Activated B cell treated with CpG ODN at 0.5 μM for 24 hours (primary cell): Measurements from ENCODE around the gene ABLIM2. TPM values are rescaled to one million over a fixed set of nuclear protein-coding genes. Genes with fewer than 3 reads are reported as not detected.

Experiments used
- ATAC-seq: fragments of 200-7000 bp; cut with Tn5 transposase; one replicate; pipeline ENCODE4 v1.10.0; 2021; ENCODE audit warnings: low read depth, mild to moderate bottlenecking, moderate library complexity
- CTCF ChIA-PET: fragments of 350-600 bp; sonication (Branson Sonifier 250); formaldehyde crosslinking; loops from one replicate; lab custom pipeline; 2021; ENCODE audit warnings: antibody characterized with exemption; lab: Charles Lee
- POLR2A ChIA-PET: fragments of 350-600 bp; sonication (Branson Sonifier 250); formaldehyde crosslinking; loops from one replicate; lab custom pipeline; 2021; ENCODE audit warnings: antibody characterized with exemption; lab: Charles Lee
- DNase-seq: peaks from one replicate; pipeline ENCODE4 v3.0.0; 2022
- H3K27ac Mint-ChIP-seq: one replicate; pipeline ENCODE4 v1.8.0; 2020; ENCODE audit warnings: mixed read lengths
- H3K27me3 Mint-ChIP-seq: one replicate; pipeline ENCODE4 v1.8.0; 2021; ENCODE audit warnings: mixed read lengths
- H3K36me3 Mint-ChIP-seq: one replicate; pipeline ENCODE4 v1.8.0; 2021; ENCODE audit warnings: low read depth, mixed read lengths
- H3K4me1 Mint-ChIP-seq: one replicate; pipeline ENCODE4 v1.8.0; 2021; ENCODE audit warnings: mixed read lengths
- H3K4me3 Mint-ChIP-seq: one replicate; pipeline ENCODE4 v1.8.0; 2020; ENCODE audit warnings: mild to moderate bottlenecking, mixed read lengths
- H3K9me3 Mint-ChIP-seq: one replicate; pipeline ENCODE4 v1.8.0; 2020; ENCODE audit warnings: mixed read lengths
- intact Hi-C: fragments of 100-400 bp; cut with micrococcal nuclease; formaldehyde crosslinking; loops from one replicate; pipeline ENCODE4 v1.15.1; 2024
- total RNA-seq: library from RNA; stranded (reverse); gene quantifications from 2 replicates; pipeline ENCODE4 v1.2.3, GENCODE V29; 2022
- TF ChIP-seq, protein P1 (sequence below): fragments of 200-600 bp; IDR thresholded peaks from one replicate; pipeline ENCODE4 v1.8.0; 2022; ENCODE audit warnings: antibody characterized with exemption, mild to moderate bottlenecking

Gene ABLIM2
- total RNA-seq, 1 donor from 2014 or later: 5.2 TPM

GRCh38 chr4:7956934-7957656 lies 201.5 kb downstream of the ABLIM2 start:
- POLR2A ChIA-PET: no interaction called here
- TF ChIP-seq, protein P1, sequence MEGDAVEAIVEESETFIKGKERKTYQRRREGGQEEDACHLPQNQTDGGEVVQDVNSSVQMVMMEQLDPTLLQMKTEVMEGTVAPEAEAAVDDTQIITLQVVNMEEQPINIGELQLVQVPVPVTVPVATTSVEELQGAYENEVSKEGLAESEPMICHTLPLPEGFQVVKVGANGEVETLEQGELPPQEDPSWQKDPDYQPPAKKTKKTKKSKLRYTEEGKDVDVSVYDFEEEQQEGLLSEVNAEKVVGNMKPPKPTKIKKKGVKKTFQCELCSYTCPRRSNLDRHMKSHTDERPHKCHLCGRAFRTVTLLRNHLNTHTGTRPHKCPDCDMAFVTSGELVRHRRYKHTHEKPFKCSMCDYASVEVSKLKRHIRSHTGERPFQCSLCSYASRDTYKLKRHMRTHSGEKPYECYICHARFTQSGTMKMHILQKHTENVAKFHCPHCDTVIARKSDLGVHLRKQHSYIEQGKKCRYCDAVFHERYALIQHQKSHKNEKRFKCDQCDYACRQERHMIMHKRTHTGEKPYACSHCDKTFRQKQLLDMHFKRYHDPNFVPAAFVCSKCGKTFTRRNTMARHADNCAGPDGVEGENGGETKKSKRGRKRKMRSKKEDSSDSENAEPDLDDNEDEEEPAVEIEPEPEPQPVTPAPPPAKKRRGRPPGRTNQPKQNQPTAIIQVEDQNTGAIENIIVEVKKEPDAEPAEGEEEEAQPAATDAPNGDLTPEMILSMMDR: no peak
- no peak overlapping the region for H3K4me3 Mint-ChIP-seq
- DNase-seq (no peak), ATAC-seq (no peak)
- no peaks in the 10 kb centered on the region for H3K36me3 Mint-ChIP-seq
- intact Hi-C loops: no loop called here
- H3K27me3 Mint-ChIP-seq: peaks cover 20% of the 10 kb centered on the region
- peaks cover 10% of the 10 kb centered on the region for H3K4me1 Mint-ChIP-seq
- CTCF ChIA-PET: no interaction called here
- peaks cover 2% of the 10 kb centered on the region for H3K9me3 Mint-ChIP-seq
- no peak overlapping the region for H3K27ac Mint-ChIP-seq

DNA sequence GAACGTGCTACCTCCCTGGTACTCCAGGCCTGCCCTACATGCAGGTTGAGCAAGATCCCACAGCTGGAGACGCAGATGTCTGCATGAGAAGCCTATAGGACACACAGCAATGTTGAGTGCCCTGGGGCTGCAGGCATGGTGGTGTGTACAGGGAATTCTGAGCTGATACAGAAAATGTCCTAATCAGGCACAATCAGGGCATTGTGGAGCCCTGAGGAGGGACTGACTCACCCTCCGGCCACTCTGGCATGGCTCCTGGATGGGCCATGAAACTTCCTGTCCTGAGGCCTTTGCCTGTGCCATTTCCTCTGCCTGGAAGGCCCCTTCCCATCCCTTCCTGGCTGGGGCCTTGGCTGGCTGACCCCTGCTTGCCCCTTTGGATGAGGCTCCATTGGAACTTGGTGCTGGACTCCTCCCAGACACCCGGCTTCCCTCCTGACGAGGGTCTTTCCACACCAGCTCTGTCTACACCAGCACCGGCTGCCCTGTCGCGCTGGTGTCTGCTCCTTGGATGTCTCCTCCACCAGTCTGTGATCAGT lies 202.3 kb downstream of the ABLIM2 start:
- Mint-ChIP-seq H3K4me3 (no peak overlapping the region), H3K27me3 (peaks cover 21% of the 10 kb centered on the region), H3K36me3 (no peaks in the 10 kb centered on the region), H3K4me1 (peaks cover 10% of the 10 kb centered on the region), H3K9me3 (peaks cover 2% of the 10 kb centered on the region), H3K27ac (no peak overlapping the region)
- no peak for DNase-seq
- ChIA-PET CTCF (no interaction called here), POLR2A (no interaction called here)
- ATAC-seq: no peak
- TF ChIP-seq, protein P1: no peak
- intact Hi-C loops: no loop called here

- ChIA-PET CTCF (no interaction called here), POLR2A (no interaction called here)
- TF ChIP-seq, protein P1: no peak
- no peak for DNase-seq
- H3K27me3 Mint-ChIP-seq: peaks cover 24% of the 10 kb centered on the region
- no peak overlapping the region for H3K4me3 Mint-ChIP-seq
- intact Hi-C loops: no loop called here
- no peak for ATAC-seq
- peaks cover under 1% of the 10 kb centered on the region for H3K4me1 Mint-ChIP-seq
- no peak overlapping the region for H3K27ac Mint-ChIP-seq
- no peaks in the 10 kb centered on the region for H3K36me3 Mint-ChIP-seq
- peaks cover 2% of the 10 kb centered on the region for H3K9me3 Mint-ChIP-seq
Measured at GRCh38 chr4:7955393-7955792, 203.2 kb downstream of the ABLIM2 start.

- intact Hi-C loops: no loop called here
- Mint-ChIP-seq H3K4me3 (no peak overlapping the region), H3K4me1 (no peaks in the 10 kb centered on the region), H3K27me3 (peaks cover 20% of the 10 kb centered on the region), H3K27ac (no peak overlapping the region), H3K36me3 (no peaks in the 10 kb centered on the region), H3K9me3 (peaks cover 2% of the 10 kb centered on the region)
- TF ChIP-seq, protein P1: no peak
- ATAC-seq (no peak), DNase-seq (no peak)
- CTCF ChIA-PET: interaction anchor here (0.6 kb wide), 1 partner anchor 37 kb away, joined by 3 read pairs; no protein-coding TSS in a partner anchor
- POLR2A ChIA-PET: no interaction called here
Measured at GRCh38 chr4:7952615-7953014, 206.0 kb downstream of the ABLIM2 start.

DNA sequence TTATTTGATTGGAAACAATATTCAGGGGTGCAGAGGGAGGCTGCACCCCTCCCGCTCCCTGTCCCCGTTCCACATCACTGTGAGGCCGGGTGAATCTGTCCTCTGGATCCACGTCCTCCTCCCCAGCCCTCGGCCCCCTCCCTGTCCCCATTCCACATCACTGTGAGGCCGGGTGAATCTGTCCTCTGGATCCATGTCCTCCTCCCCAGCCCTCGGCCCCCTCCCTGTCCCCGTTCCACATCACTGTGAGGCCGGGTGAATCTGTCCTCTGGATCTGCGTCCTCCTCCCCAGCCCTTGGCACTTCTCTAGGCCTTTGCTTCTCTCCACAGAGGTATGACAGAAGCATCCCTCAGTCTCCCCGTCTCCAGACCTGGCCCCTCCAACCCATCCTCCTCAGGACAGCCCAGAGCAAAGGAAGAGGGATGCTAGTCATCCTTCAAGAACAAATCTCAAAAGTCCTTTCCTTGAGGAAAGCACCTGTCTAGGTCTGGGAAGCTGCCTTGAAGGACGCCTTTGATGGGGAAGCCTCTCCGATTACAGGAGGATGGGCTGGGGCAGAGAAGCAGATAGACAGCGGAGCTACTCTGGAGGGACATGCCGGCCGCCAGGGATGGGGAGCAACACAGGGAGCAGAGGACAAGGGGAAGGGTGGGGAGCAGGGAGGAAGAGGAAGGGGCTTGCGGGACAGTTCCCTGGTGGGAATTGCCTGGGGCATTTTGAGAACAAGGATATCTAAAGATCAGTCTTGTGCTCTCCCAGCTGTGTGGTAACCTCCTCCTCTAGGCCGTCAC lies 208.1 kb downstream of the ABLIM2 start:
- CTCF ChIA-PET: no interaction called here
- POLR2A ChIA-PET: no interaction called here
- H3K27me3 Mint-ChIP-seq: peaks cover 11% of the 10 kb centered on the region
- no peak overlapping the region for H3K4me3 Mint-ChIP-seq
- DNase-seq (no peak), ATAC-seq (no peak)
- TF ChIP-seq, protein P1: no peak
- H3K4me1 Mint-ChIP-seq: no peaks in the 10 kb centered on the region
- no peak overlapping the region for H3K27ac Mint-ChIP-seq
- H3K9me3 Mint-ChIP-seq: peaks cover 2% of the 10 kb centered on the region
- no peaks in the 10 kb centered on the region for H3K36me3 Mint-ChIP-seq
- intact Hi-C loops: no loop called here
